Stimulated activated CD4-positive, alpha-beta T cell treated with anti-CD3 and anti-CD28 coated beads, TNF-alpha, amount 100 ng/mL, for 24 hours (primary cell): Measurements from ENCODE around the gene SH3BP5.
A peak's percentile ranks its signal among the peaks of the same experiment; 100 is the strongest.

Experiments
- DNase-seq, 3 experiments: peaks; one replicate each; pipeline ENCODE4 v3.0.0-alpha.2; 2020; ENCODE audit warnings: low read depth in 3 of 3

SH3BP5 gene

DNA sequence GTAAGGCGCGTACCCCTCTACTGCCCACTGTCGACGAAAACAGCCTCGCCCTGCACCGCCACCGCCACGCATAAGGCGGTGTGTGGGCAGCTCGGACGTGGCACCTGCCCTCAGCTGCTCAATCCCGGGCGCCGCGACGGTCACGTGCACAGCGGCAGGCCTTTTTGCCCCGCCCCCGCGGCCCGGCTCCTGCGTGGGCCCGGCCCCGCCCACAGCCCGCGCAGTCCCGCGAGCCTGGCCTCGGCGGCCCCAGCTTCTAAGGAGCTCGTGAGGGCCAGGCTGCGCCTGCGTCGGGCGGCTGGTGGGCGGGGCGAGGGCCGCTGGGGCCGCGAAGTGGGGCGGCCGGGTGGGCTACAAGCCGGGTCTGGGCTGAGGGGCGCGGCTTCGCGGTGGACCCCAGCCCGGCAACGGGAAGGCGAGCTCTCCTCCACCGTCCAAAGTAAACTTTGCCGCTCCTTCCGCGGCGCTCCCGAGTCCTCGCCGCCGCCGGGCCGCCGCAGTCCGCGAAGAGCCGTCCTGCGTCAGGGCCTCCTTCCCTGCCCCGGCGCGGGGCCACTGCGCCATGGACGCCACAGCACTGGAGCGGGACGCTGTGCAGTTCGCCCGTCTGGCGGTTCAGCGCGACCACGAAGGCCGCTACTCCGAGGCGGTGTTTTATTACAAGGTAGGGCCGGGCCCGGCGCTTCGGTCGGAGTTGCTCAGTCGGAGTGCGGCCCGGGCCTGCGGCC, 126.3 kb downstream of the SH3BP5 start, which contains the start of gene CAPN7:
TSS of gene CAPN7 (plus strand) at position 313 of the 728 bp plus-strand sequence. CDS start at position 563, 250 bp downstream.
- peak; percentile 81 to 95 (median 87) for DNase-seq

GRCh38 chr3:15205482-15205933, 126.9 kb downstream of the SH3BP5 start:
- DNase-seq: no peak
